Trophoblast cell (in vitro differentiated cells and primary cell): Measurements from ENCODE around the gene TMPRSS7.

Experiments used
- DNase-seq, 2 donors: peaks; one replicate each; pipeline ENCODE4 v3.0.0-alpha.2; 2016
- H2AFZ ChIP-seq: 2 replicates; pipeline ENCODE4 v1.6.1; 2013; ENCODE audit warnings: low read length, moderate library complexity, mild to moderate bottlenecking; ENCODE audit not compliant: insufficient read depth, poor library complexity
- H2AK5ac ChIP-seq: 2 replicates; pipeline ENCODE4 v1.6.1; 2013; ENCODE audit warnings: mild to moderate bottlenecking, low read length
- H2BK120ac ChIP-seq: 2 replicates; pipeline ENCODE4 v1.6.1; 2013; ENCODE audit warnings: low read length, mild to moderate bottlenecking, moderate library complexity; ENCODE audit not compliant: insufficient read depth, poor library complexity
- H2BK12ac ChIP-seq: 2 replicates; pipeline ENCODE4 v1.6.1; 2013; ENCODE audit warnings: mild to moderate bottlenecking, low read length, moderate library complexity
- H2BK5ac ChIP-seq: 2 replicates; pipeline ENCODE4 v1.6.1; 2013; ENCODE audit warnings: low read length, low read depth, moderate library complexity, mild to moderate bottlenecking; ENCODE audit not compliant: poor library complexity
- H3K14ac ChIP-seq: 2 replicates; pipeline ENCODE4 v1.6.1; 2013; ENCODE audit warnings: mild to moderate bottlenecking, low read length
- H3K18ac ChIP-seq: 2 replicates; pipeline ENCODE4 v1.6.1; 2013; ENCODE audit warnings: mild to moderate bottlenecking, low read length
- H3K23ac ChIP-seq: 2 replicates; pipeline ENCODE4 v1.6.1; 2013; ENCODE audit warnings: low read length
- H3K27ac ChIP-seq: 2 replicates; pipeline ENCODE4 v1.5.1; 2013; ENCODE audit warnings: low read depth, mild to moderate bottlenecking, inconsistent platforms, low read length, moderate library complexity
- H3K27me3 ChIP-seq: 2 replicates; pipeline ENCODE4 v1.6.1; 2013; ENCODE audit warnings: inconsistent platforms, mild to moderate bottlenecking, low read length, moderate library complexity; ENCODE audit not compliant: insufficient read depth
- H3K36me3 ChIP-seq, 2 experiments: 1 replicate in 1 of 2; 2 replicates in 1 of 2; pipeline ENCODE4 v1.6.1; 2013; ENCODE audit warnings: low read length in 2 of 2, mild to moderate bottlenecking in 2 of 2, moderate library complexity in 1 of 2; ENCODE audit not compliant: insufficient read depth in 2 of 2, control insufficient read depth in 1 of 2
- H3K4ac ChIP-seq: 2 replicates; pipeline ENCODE4 v1.6.1; 2013; ENCODE audit warnings: low read depth, mild to moderate bottlenecking, low read length, moderate library complexity
- H3K4me1 ChIP-seq, 2 experiments: 1 replicate in 1 of 2; 2 replicates in 1 of 2; pipeline ENCODE4 v1.6.1; 2013; ENCODE audit warnings: low read length in 2 of 2, mild to moderate bottlenecking in 2 of 2, moderate library complexity in 1 of 2; ENCODE audit not compliant: insufficient read depth in 2 of 2, control insufficient read depth in 1 of 2
- H3K4me2 ChIP-seq: 2 replicates; pipeline ENCODE4 v1.6.1; 2013; ENCODE audit warnings: inconsistent platforms, mild to moderate bottlenecking, low read length, moderate library complexity
- H3K4me3 ChIP-seq: 2 replicates; pipeline ENCODE4 v1.5.1; 2013; ENCODE audit warnings: mild to moderate bottlenecking, low read depth, low read length, inconsistent platforms
- H3K79me1 ChIP-seq: one replicate; pipeline ENCODE4 v1.6.1; 2013; ENCODE audit warnings: low read length
- H3K79me2 ChIP-seq: 2 replicates; pipeline ENCODE4 v1.6.1; 2013; ENCODE audit warnings: low read length, mild to moderate bottlenecking; ENCODE audit not compliant: control insufficient read depth, insufficient read depth, poor library complexity
- H3K9ac ChIP-seq: 2 replicates; pipeline ENCODE4 v1.6.1; 2013; ENCODE audit warnings: mild to moderate bottlenecking, low read length
- H3K9me3 ChIP-seq: 2 replicates; pipeline ENCODE4 v1.6.1; 2013; ENCODE audit warnings: low read depth, mild to moderate bottlenecking, control low read depth, inconsistent platforms, low read length; ENCODE audit not compliant: insufficient read depth
- H4K12ac ChIP-seq: 2 replicates; pipeline ENCODE4 v1.6.1; 2013; ENCODE audit warnings: low read depth, mild to moderate bottlenecking, low read length, moderate library complexity
- H4K8ac ChIP-seq: 2 replicates; pipeline ENCODE4 v1.6.1; 2013; ENCODE audit warnings: low read depth, mild to moderate bottlenecking, low read length, moderate library complexity
- H4K91ac ChIP-seq: one replicate; pipeline ENCODE4 v1.6.1; 2013; ENCODE audit warnings: low read depth, mild to moderate bottlenecking, low read length, moderate library complexity
- WGBS: extraction: QIAGEN DNeasy Blood & Tissue Kit; methylation state at CpG from one replicate; pipeline ENCODE4 v1.1.7; 2013; ENCODE audit warnings: missing lambda C conversion rate; ENCODE audit not compliant: insufficient read length, insufficient coverage; ENCODE audit errors: extremely low coverage; 5-methylcytosine and 5-hydroxymethylcytosine counted together

Gene TMPRSS7

GRCh38 chr3:112047264-112047663, 12.7 kb downstream of the TMPRSS7 start:
- DNase-seq = no peak

GRCh38 chr3:112048911-112049310, 14.4 kb downstream of the TMPRSS7 start:
- WGBS = no CpG with 5 or more reads among the region's 8 CpGs
- Histone ChIP-seq H3K4me2 (no peak overlapping the region), H4K8ac (no peak overlapping the region), H3K27ac (no peak overlapping the region), H3K18ac (no peak overlapping the region), H4K12ac (no peak overlapping the region), H3K9ac (no peak overlapping the region), H2AFZ (no peak overlapping the region), H3K4me3 (no peak overlapping the region), H2BK12ac (no peak overlapping the region), H3K27me3 (no peaks in the 10 kb centered on the region), H3K23ac (no peak overlapping the region), H2AK5ac (no peak overlapping the region), H4K91ac (no peak overlapping the region), H3K36me3 (no peaks in the 10 kb centered on the region), H3K9me3 (no peaks in the 10 kb centered on the region), H2BK5ac (no peak overlapping the region), H3K79me1 (no peaks in the 10 kb centered on the region), H3K4ac (no peak overlapping the region), H3K14ac (no peak overlapping the region), H3K4me1 (no peaks in the 10 kb centered on the region), H2BK120ac (no peak overlapping the region), H3K79me2 (no peaks in the 10 kb centered on the region)
- DNase-seq = no peak

More at GRCh38 chr3:112047264-112047663, 12.7 kb downstream of the TMPRSS7 start:
- H4K8ac ChIP-seq = no peak overlapping the region
- H2BK12ac ChIP-seq = no peak overlapping the region
- H2AK5ac ChIP-seq = no peak overlapping the region
- H3K36me3 ChIP-seq = no peaks in the 10 kb centered on the region
- H3K4ac ChIP-seq = no peak overlapping the region
- H3K4me1 ChIP-seq = no peaks in the 10 kb centered on the region
- no peaks in the 10 kb centered on the region for H3K9me3 ChIP-seq
- no peak overlapping the region for H4K91ac ChIP-seq
- H3K79me2 ChIP-seq = no peaks in the 10 kb centered on the region
- H3K23ac ChIP-seq = no peak overlapping the region
- no peaks in the 10 kb centered on the region for H3K79me1 ChIP-seq
- H3K27me3 ChIP-seq = no peaks in the 10 kb centered on the region
- H3K9ac ChIP-seq = no peak overlapping the region
- H3K4me3 ChIP-seq = no peak overlapping the region
- no peak overlapping the region for H2BK5ac ChIP-seq
- H2AFZ ChIP-seq = no peak overlapping the region
- no peak overlapping the region for H2BK120ac ChIP-seq
- H3K4me2 ChIP-seq = no peak overlapping the region
- H3K27ac ChIP-seq = no peak overlapping the region
- no peak overlapping the region for H3K18ac ChIP-seq
- no peak overlapping the region for H3K14ac ChIP-seq
- no CpG with 5 or more reads among the region's 1 CpG for WGBS
- H4K12ac ChIP-seq = no peak overlapping the region

- Histone ChIP-seq H3K79me1 (no peaks in the 10 kb centered on the region), H3K23ac (no peak overlapping the region), H4K12ac (no peak overlapping the region), H2AFZ (no peak overlapping the region), H2BK5ac (no peak overlapping the region), H3K18ac (no peak overlapping the region), H3K4me2 (no peak overlapping the region), H2AK5ac (no peak overlapping the region), H4K8ac (no peak overlapping the region), H3K14ac (no peak overlapping the region), H2BK120ac (no peak overlapping the region), H3K9me3 (no peaks in the 10 kb centered on the region), H2BK12ac (no peak overlapping the region), H3K27me3 (no peaks in the 10 kb centered on the region), H4K91ac (no peak overlapping the region), H3K4me3 (no peak overlapping the region), H3K27ac (no peak overlapping the region), H3K4ac (no peak overlapping the region), H3K79me2 (no peaks in the 10 kb centered on the region), H3K36me3 (no peaks in the 10 kb centered on the region), H3K4me1 (no peaks in the 10 kb centered on the region), H3K9ac (no peak overlapping the region)
- no peak for DNase-seq
- no CpG with 5 or more reads among the region's 1 CpG for WGBS
Measured at GRCh38 chr3:112053229-112053628, 18.7 kb downstream of the TMPRSS7 start.

GRCh38 chr3:112056451-112056929, 22.0 kb downstream of the TMPRSS7 start:
- Histone ChIP-seq H3K4me1 (peaks cover 0 to 2% of the 10 kb centered on the region in 2 experiments), H3K14ac (no peak overlapping the region), H3K23ac (no peak overlapping the region), H3K4me3 (no peak overlapping the region), H3K79me2 (no peaks in the 10 kb centered on the region), H2AK5ac (no peak overlapping the region), H3K27me3 (no peaks in the 10 kb centered on the region), H3K18ac (no peak overlapping the region), H4K8ac (no peak overlapping the region), H3K4me2 (no peak overlapping the region), H3K9me3 (no peaks in the 10 kb centered on the region), H2BK120ac (no peak overlapping the region), H3K9ac (no peak overlapping the region), H3K79me1 (no peaks in the 10 kb centered on the region), H2BK5ac (no peak overlapping the region), H4K91ac (no peak overlapping the region), H2BK12ac (no peak overlapping the region), H3K36me3 (no peaks in the 10 kb centered on the region), H3K4ac (no peak overlapping the region), H4K12ac (no peak overlapping the region), H2AFZ (no peak overlapping the region), H3K27ac (no peak overlapping the region)
- WGBS = no CpG with 5 or more reads among the region's 6 CpGs
- no peak for DNase-seq
